ENCODE data around the gene EIF3I. TPM values are rescaled to one million over a fixed set of nuclear protein-coding genes. Genes with fewer than 3 reads are reported as not detected.

The EIF3I gene
- total and polyA plus RNA-seq, 2 of the 13 experiments (the other 11 are each of a cell fraction or from before 2014, with no cell fraction given), result 210 to 223 TPM

- TF ChIP-seq ZNF337 (CRISPR knock-in tag; IDR thresholded peaks at IDR 0.05; ENCODE audit: borderline replicate concordance, low read depth) (no peak), ZNF296 (CRISPR knock-in tag; conservative IDR thresholded peaks at IDR 0.05) (no peak), GATAD2A (CRISPR knock-in tag; IDR thresholded peaks at IDR 0.05) (peak; percentile 93), ZNF776 (CRISPR knock-in tag; IDR thresholded peaks at IDR 0.05) (no peak; the same call in 1 of the 2 replicates), ATF5 (CRISPR knock-in tag; IDR thresholded peaks at IDR 0.05; ENCODE audit: low read depth) (no peak), ZFP82 (CRISPR knock-in tag; IDR thresholded peaks at IDR 0.05; ENCODE audit: borderline replicate concordance) (no peak), HMG20B (CRISPR knock-in tag; conservative IDR thresholded peaks at IDR 0.05) (no peak), ZNF770 (CRISPR knock-in tag; IDR thresholded peaks at IDR 0.05) (0 out of 2 replicates have a peak, but pooled peaks have one; percentile 35), PCBP2 (optimal IDR thresholded peaks at IDR 0.05; ENCODE audit: low read depth, low read length, poor library complexity, severe bottlenecking) (no peak), ZNF512B (CRISPR knock-in tag; IDR thresholded peaks at IDR 0.05; ENCODE audit: borderline replicate concordance) (no peak), ZNF670 (CRISPR knock-in tag; IDR thresholded peaks at IDR 0.05; ENCODE audit: borderline replicate concordance) (0 out of 2 replicates have a peak, but pooled peaks have one; percentile 69), ZNF354B (CRISPR knock-in tag; IDR thresholded peaks at IDR 0.05) (0 out of 2 replicates have a peak, but pooled peaks have one; percentile 46), ZNF883 (CRISPR knock-in tag; IDR thresholded peaks at IDR 0.05; ENCODE audit: not compliant biosample characterization) (no peak), MAFF (IDR thresholded peaks at IDR 0.05; ENCODE audit: low read depth, low read length) (no peak), AGO1 (IDR thresholded peaks at IDR 0.05; ENCODE audit: low read depth, low read length, poor library complexity, severe bottlenecking) (no peak), ZNF503 (CRISPR knock-in tag; IDR thresholded peaks at IDR 0.05) (0 out of 2 replicates have a peak, but pooled peaks have one; percentile 74), ZNF766 (CRISPR knock-in tag; IDR thresholded peaks at IDR 0.05; ENCODE audit: borderline replicate concordance) (0 out of 2 replicates have a peak, but pooled peaks have one; percentile 35), RARG (CRISPR knock-in tag; IDR thresholded peaks at IDR 0.05; ENCODE audit: low read depth) (0 out of 2 replicates have a peak, but pooled peaks have one; percentile 75), SPEN (CRISPR knock-in tag; IDR thresholded peaks at IDR 0.05; ENCODE audit: low read depth) (peak; percentile 87; the same call in 1 of the 2 replicates), ZMAT3 (CRISPR knock-in tag; conservative IDR thresholded peaks at IDR 0.05) (no peak), ZNF567 (CRISPR knock-in tag; IDR thresholded peaks at IDR 0.05; ENCODE audit: borderline replicate concordance) (no peak)
Measured at GRCh38 chr1:32249831-32250525, 27.8 kb downstream of the EIF3I start (continued).

Measured in HepG2 (cell line).